ENCODE measurements around the gene TMEM145.

TMEM145 gene

GRCh38 chr19:42343344-42344110, 30.4 kb downstream of the TMEM145 start:
- no peaks in the 10 kb centered on the region for H3K27me3 ChIP-seq (ENCODE audit: insufficient read depth, low read length, poor library complexity, severe bottlenecking)
- peak; percentile 60 for TF ChIP-seq CTCF (conservative IDR thresholded peaks at IDR 0.05; ENCODE audit: low read length)
- no peak for TF ChIP-seq EZH2phosphoT487 (IDR thresholded peaks at IDR 0.05; ENCODE audit: borderline replicate concordance)
- H3K4me3 ChIP-seq (ENCODE audit: low read length, poor library complexity, severe bottlenecking), result no peak overlapping the region
- no peak overlapping the region for H3K9ac ChIP-seq (ENCODE audit: low read depth, low read length, poor library complexity, severe bottlenecking)
- H3K4me1 ChIP-seq (ENCODE audit: insufficient read depth, low read length, poor library complexity, severe bottlenecking), result no peaks in the 10 kb centered on the region
- H3K36me3 ChIP-seq (ENCODE audit: insufficient read depth, low read length), result peaks cover 14% of the 10 kb centered on the region; the same call in 1 of the 2 replicates
- H4K20me1 ChIP-seq (ENCODE audit: insufficient read depth, low read length, poor library complexity, severe bottlenecking), result no peaks in the 10 kb centered on the region
- no peaks in the 10 kb centered on the region for H3K79me2 ChIP-seq (ENCODE audit: insufficient read depth, low read length)
- H2AFZ ChIP-seq (ENCODE audit: low read length), result no peak overlapping the region
- no peak overlapping the region for H3K4me2 ChIP-seq (ENCODE audit: low read depth, low read length, poor library complexity, severe bottlenecking)
- H3K9me3 ChIP-seq (ENCODE audit: insufficient read depth, low read depth, low read length), result no peaks in the 10 kb centered on the region
- no peaks in the 10 kb centered on the region for H3K9me2 ChIP-seq (replicated peaks; ENCODE audit: low read depth, low read length)
- H3F3A ChIP-seq (ENCODE audit: low read depth), result no peaks in the 10 kb centered on the region

DNA sequence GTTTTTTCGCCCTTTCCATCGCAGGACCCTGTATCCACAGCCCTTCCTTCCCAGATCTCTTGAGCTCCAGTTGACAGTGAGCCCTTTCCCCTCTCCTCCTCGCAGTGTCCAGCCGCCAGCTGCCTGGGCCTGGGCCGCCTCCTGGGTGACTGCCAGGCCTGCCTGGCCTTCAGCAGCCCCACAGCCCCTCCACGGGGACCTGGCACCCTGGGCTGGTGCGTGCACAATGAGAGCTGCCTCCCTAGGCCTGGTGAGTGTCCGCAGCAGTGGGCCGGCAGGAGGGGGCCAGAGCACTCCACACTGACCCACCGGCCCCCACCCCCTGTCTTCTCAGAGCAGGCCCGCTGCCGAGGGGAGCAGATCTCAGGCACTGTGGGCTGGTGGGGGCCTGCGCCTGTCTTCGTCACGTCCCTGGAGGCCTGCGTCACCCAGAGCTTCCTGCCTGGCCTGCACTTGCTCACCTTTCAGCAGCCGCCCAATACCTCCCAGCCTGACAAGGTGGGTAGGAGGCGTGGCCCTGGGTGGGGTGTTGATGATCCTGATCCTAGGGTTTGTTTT, 31.3 kb downstream of the TMEM145 start:
- Histone ChIP-seq H4K20me1 (ENCODE audit: insufficient read depth, low read length, poor library complexity, severe bottlenecking) (no peaks in the 10 kb centered on the region), H3K9me3 (ENCODE audit: insufficient read depth, low read depth, low read length) (no peaks in the 10 kb centered on the region), H3K27me3 (ENCODE audit: insufficient read depth, low read length, poor library complexity, severe bottlenecking) (no peaks in the 10 kb centered on the region), H2AFZ (ENCODE audit: low read length) (no peak overlapping the region), H3F3A (ENCODE audit: low read depth) (no peaks in the 10 kb centered on the region), H3K79me2 (ENCODE audit: insufficient read depth, low read length) (no peaks in the 10 kb centered on the region), H3K4me3 (ENCODE audit: low read length, poor library complexity, severe bottlenecking) (no peak overlapping the region), H3K4me2 (ENCODE audit: low read depth, low read length, poor library complexity, severe bottlenecking) (no peak overlapping the region), H3K4me1 (ENCODE audit: insufficient read depth, low read length, poor library complexity, severe bottlenecking) (no peaks in the 10 kb centered on the region), H3K9ac (ENCODE audit: low read depth, low read length, poor library complexity, severe bottlenecking) (no peak overlapping the region), H3K36me3 (ENCODE audit: insufficient read depth, low read length) (peaks cover 14% of the 10 kb centered on the region; the same call in 1 of the 2 replicates), H3K9me2 (replicated peaks; ENCODE audit: low read depth, low read length) (no peaks in the 10 kb centered on the region)
- no peak for TF ChIP-seq EZH2phosphoT487 (IDR thresholded peaks at IDR 0.05; ENCODE audit: borderline replicate concordance)
- no peak for TF ChIP-seq CTCF (conservative IDR thresholded peaks at IDR 0.05; ENCODE audit: low read length)

- H3K9me3 ChIP-seq (ENCODE audit: insufficient read depth, low read depth, low read length), result no peaks in the 10 kb centered on the region
- TF ChIP-seq CTCF (conservative IDR thresholded peaks at IDR 0.05; ENCODE audit: low read length) (no peak), EZH2phosphoT487 (IDR thresholded peaks at IDR 0.05; ENCODE audit: borderline replicate concordance) (no peak)
- no peak overlapping the region for H3K4me2 ChIP-seq (ENCODE audit: low read depth, low read length, poor library complexity, severe bottlenecking)
- peaks cover 14% of the 10 kb centered on the region; the same call in 1 of the 2 replicates for H3K36me3 ChIP-seq (ENCODE audit: insufficient read depth, low read length)
- H4K20me1 ChIP-seq (ENCODE audit: insufficient read depth, low read length, poor library complexity, severe bottlenecking), result no peaks in the 10 kb centered on the region
- no peaks in the 10 kb centered on the region for H3K4me1 ChIP-seq (ENCODE audit: insufficient read depth, low read length, poor library complexity, severe bottlenecking)
- H3K79me2 ChIP-seq (ENCODE audit: insufficient read depth, low read length), result no peaks in the 10 kb centered on the region
- H3K9ac ChIP-seq (ENCODE audit: low read depth, low read length, poor library complexity, severe bottlenecking), result no peak overlapping the region
- no peak overlapping the region for H3K4me3 ChIP-seq (ENCODE audit: low read length, poor library complexity, severe bottlenecking)
- H3K27me3 ChIP-seq (ENCODE audit: insufficient read depth, low read length, poor library complexity, severe bottlenecking), result no peaks in the 10 kb centered on the region
- H3F3A ChIP-seq (ENCODE audit: low read depth), result no peaks in the 10 kb centered on the region
- no peak overlapping the region for H2AFZ ChIP-seq (ENCODE audit: low read length)
- no peaks in the 10 kb centered on the region for H3K9me2 ChIP-seq (replicated peaks; ENCODE audit: low read depth, low read length)
Observed at GRCh38 chr19:42345191-42345812, 32.2 kb downstream of the TMEM145 start.

Data from Loucy (cell line).